Testis (tissue), 3 donors: ENCODE data around the gene SDK1. TPM values are rescaled to one million over a fixed set of nuclear protein-coding genes. Genes with fewer than 3 reads are reported as not detected.

Experiments
- DNase-seq: peaks from one replicate; pipeline ENCODE4 v3.0.0-alpha.2; 2019
- H3K27ac ChIP-seq, 2 donors: fragments of 200-600 bp; sonication (generic); one replicate each; pipeline ENCODE4 v1.5.1; 2019
- H3K27me3 ChIP-seq: fragments of 200-600 bp; sonication (generic); one replicate; pipeline ENCODE4 v1.5.1; 2019
- H3K36me3 ChIP-seq: fragments of 200-600 bp; sonication (generic); one replicate; pipeline ENCODE4 v1.5.1; 2017; ENCODE audit warnings: low read depth; ENCODE audit errors: missing control alignments
- H3K4me1 ChIP-seq: fragments of 200-600 bp; sonication (generic); one replicate; pipeline ENCODE4 v1.5.1; 2019
- H3K4me3 ChIP-seq, 2 donors: fragments of 200-600 bp; sonication (generic); one replicate each; pipeline ENCODE4 v1.5.1; 2017 to 2019
- H3K9me3 ChIP-seq: fragments of 200-600 bp; sonication (generic); one replicate; pipeline ENCODE4 v1.5.1; 2017
- CTCF ChIP-seq, 3 experiments: fragments of 450-650 bp in 2 of 3; fragments of 200-600 bp in 1 of 3; sonication (generic) in 1 of 3; IDR thresholded peaks; one replicate each; pipeline ENCODE4 v1.5.1; 2016 to 2019; ENCODE audit warnings: antibody characterized with exemption in 3 of 3, mild to moderate bottlenecking in 2 of 3, moderate library complexity in 1 of 3
- POLR2A ChIP-seq: fragments of 450-650 bp; IDR thresholded peaks from one replicate; pipeline ENCODE4 v1.6.1; 2017; ENCODE audit warnings: antibody characterized with exemption, mild to moderate bottlenecking, moderate library complexity
- WGBS, 2 donors: methylation state at CpG; one replicate each; pipeline ENCODE4 v1.1.5; 2018; 5-methylcytosine and 5-hydroxymethylcytosine counted together
- intact Hi-C: fragments of 100-400 bp; cut with DNase I; formaldehyde crosslinking; loops from one replicate; pipeline ENCODE4 v1.15.1; 2023; ENCODE audit warnings: low total_unique reads
- polyA plus RNA-seq: library from polyadenylated mRNA; stranded (reverse); fragments of 350-450 nt; fragmentation: Illumina TruSeq; extraction: RNeasy Lipid Tissue Mini Kit (QIAGEN cat#74804); gene quantifications from one replicate; pipeline ENCODE4 v1.2.3, GENCODE V29; 2014; ENCODE audit warnings: low read depth, low replicate concordance; ENCODE audit not compliant: insufficient read depth
- total RNA-seq, 2 donors: library from RNA; depleted of rRNA; stranded (reverse); fragments of >200 nt; gene quantifications; one replicate each; pipeline ENCODE4 v1.2.3, GENCODE V29; 2016

Gene SDK1
- total and polyA plus RNA-seq, 3 donors from 2014 or later, result 20.0 to 36.2 (median 24.9) TPM

DNA sequence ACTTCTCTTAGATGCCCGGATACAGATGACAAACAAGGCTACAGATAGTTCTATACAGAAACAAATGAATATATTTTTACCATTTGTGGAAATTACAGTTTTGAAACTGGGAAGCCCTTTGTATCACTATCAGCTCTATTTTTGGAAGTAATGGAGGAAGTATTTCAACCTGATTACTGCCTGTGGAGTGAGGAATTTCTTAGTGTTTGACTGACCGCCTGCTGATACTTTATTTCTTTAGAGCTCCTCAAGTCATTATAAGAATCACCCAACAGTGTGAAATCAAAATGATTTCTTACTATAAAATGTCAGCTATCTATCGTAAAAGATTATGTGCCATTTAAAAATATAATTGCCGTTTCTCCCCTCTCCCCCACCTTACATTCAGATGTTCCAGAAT is 290.9 kb downstream of the SDK1 start:
- no peak overlapping the region for H3K27ac ChIP-seq
- no peaks in the 10 kb centered on the region for H3K27me3 ChIP-seq
- H3K4me3 ChIP-seq, result no peak overlapping the region

GRCh38 chr7:3592401-3593134 is 291.5 kb downstream of the SDK1 start:
- Histone ChIP-seq H3K27me3 (no peaks in the 10 kb centered on the region), H3K4me3 (no peak overlapping the region), H3K27ac (no peak overlapping the region), H3K4me1 (no peaks in the 10 kb centered on the region), H3K9me3 (no peaks in the 10 kb centered on the region), H3K36me3 (no peaks in the 10 kb centered on the region)
- DNase-seq, result no peak
- intact Hi-C loops, result no loop called here
- TF ChIP-seq CTCF (IDR thresholded peaks at IDR 0.05) (no peak), POLR2A (no peak)
- 69 to 70% methylated on average over 11 of the region's 11 CpGs for WGBS, 2 donors

More for the DNA sequence above, 290.9 kb downstream of the SDK1 start:
- Histone ChIP-seq H3K9me3 (no peaks in the 10 kb centered on the region), H3K4me1 (no peaks in the 10 kb centered on the region), H3K36me3 (no peaks in the 10 kb centered on the region)
- DNase-seq, result no peak
- intact Hi-C loops, result no loop called here
- WGBS, 2 donors, result 68 to 78% methylated on average over 4 of the region's 4 CpGs
- TF ChIP-seq CTCF (IDR thresholded peaks at IDR 0.05), result no peak
- TF ChIP-seq POLR2A, result no peak

- H3K27ac ChIP-seq, result no peak overlapping the region
- no peak overlapping the region for H3K4me3 ChIP-seq
- 94 to 98% methylated on average over 4 of the region's 4 CpGs for WGBS, 2 donors
- H3K27me3 ChIP-seq, result no peaks in the 10 kb centered on the region
- no peaks in the 10 kb centered on the region for H3K36me3 ChIP-seq
- H3K9me3 ChIP-seq, result no peaks in the 10 kb centered on the region
- DNase-seq, result no peak
- intact Hi-C loops, result no loop called here
- H3K4me1 ChIP-seq, result no peaks in the 10 kb centered on the region
- TF ChIP-seq POLR2A (no peak), CTCF (IDR thresholded peaks at IDR 0.05) (no peak)
Observed at GRCh38 chr7:3594901-3595300, 293.8 kb downstream of the SDK1 start.

- intact Hi-C loops, result no loop called here
- Histone ChIP-seq H3K9me3 (no peaks in the 10 kb centered on the region), H3K4me3 (no peak overlapping the region), H3K36me3 (no peaks in the 10 kb centered on the region), H3K4me1 (no peaks in the 10 kb centered on the region), H3K27ac (no peak overlapping the region), H3K27me3 (no peaks in the 10 kb centered on the region)
- 88 to 92% methylated on average over 7 of the region's 7 CpGs for WGBS, 2 donors
- no peak for DNase-seq
- no peak for TF ChIP-seq CTCF (IDR thresholded peaks at IDR 0.05)
- no peak for TF ChIP-seq POLR2A
Observed at GRCh38 chr7:3598854-3599253, 297.8 kb downstream of the SDK1 start.

- Histone ChIP-seq H3K27ac (no peak overlapping the region), H3K36me3 (no peaks in the 10 kb centered on the region), H3K9me3 (no peaks in the 10 kb centered on the region), H3K27me3 (no peaks in the 10 kb centered on the region), H3K4me3 (no peak overlapping the region), H3K4me1 (no peaks in the 10 kb centered on the region)
- DNase-seq, result no peak
- no peak for TF ChIP-seq CTCF (IDR thresholded peaks at IDR 0.05)
- no peak for TF ChIP-seq POLR2A
- WGBS, 2 donors, result 75 to 76% methylated on average over 2 of the region's 2 CpGs
- intact Hi-C loops, result no loop called here
Observed at GRCh38 chr7:3605222-3605621, 304.2 kb downstream of the SDK1 start.
